ENCODE data around the gene PSMC1.

PSMC1 gene

GRCh38 chr14:90288651-90289355 lies 32.5 kb downstream of the PSMC1 start:
- no peaks in the 10 kb centered on the region for H3K4me1 Mint-ChIP-seq
- no peak for DNase-seq
- H3K27ac Mint-ChIP-seq = no peak overlapping the region

GRCh38 chr14:90290337-90291011 lies 34.1 kb downstream of the PSMC1 start:
- DNase-seq = no peak
- Mint-ChIP-seq H3K27ac (no peak overlapping the region), H3K36me3 (ENCODE audit: low read depth) (peaks cover 37% of the 10 kb centered on the region), H3K27me3 (no peaks in the 10 kb centered on the region), H3K9me3 (no peaks in the 10 kb centered on the region), H3K4me3 (no peak overlapping the region), H3K4me1 (no peaks in the 10 kb centered on the region)
- no peak for ATAC-seq

More at GRCh38 chr14:90288651-90289355, 32.5 kb downstream of the PSMC1 start:
- Mint-ChIP-seq H3K9me3 (no peaks in the 10 kb centered on the region), H3K27me3 (no peaks in the 10 kb centered on the region), H3K36me3 (ENCODE audit: low read depth) (peaks cover 30% of the 10 kb centered on the region), H3K4me3 (no peak overlapping the region)
- no peak for ATAC-seq

GRCh38 chr14:90291699-90292098 lies 35.3 kb downstream of the PSMC1 start:
- H3K27me3 Mint-ChIP-seq = no peaks in the 10 kb centered on the region
- no peak for DNase-seq
- peak overlapping the region; percentile 55 for H3K27ac Mint-ChIP-seq
- no peaks in the 10 kb centered on the region for H3K9me3 Mint-ChIP-seq
- H3K4me1 Mint-ChIP-seq = no peaks in the 10 kb centered on the region
- H3K36me3 Mint-ChIP-seq (ENCODE audit: low read depth) = peaks cover 37% of the 10 kb centered on the region
- H3K4me3 Mint-ChIP-seq = no peak overlapping the region
- no peak for ATAC-seq

GRCh38 chr14:90293766-90294730 lies 37.7 kb downstream of the PSMC1 start:
- Mint-ChIP-seq H3K36me3 (ENCODE audit: low read depth) (peaks cover 35% of the 10 kb centered on the region), H3K9me3 (no peaks in the 10 kb centered on the region), H3K4me3 (no peak overlapping the region), H3K4me1 (no peaks in the 10 kb centered on the region), H3K27me3 (no peaks in the 10 kb centered on the region), H3K27ac (no peak overlapping the region)
- no peak for ATAC-seq
- DNase-seq = no peak

GRCh38 chr14:90294872-90295271 lies 38.5 kb downstream of the PSMC1 start:
- Mint-ChIP-seq H3K9me3 (no peaks in the 10 kb centered on the region), H3K4me3 (no peak overlapping the region), H3K27me3 (no peaks in the 10 kb centered on the region), H3K4me1 (no peaks in the 10 kb centered on the region), H3K27ac (no peak overlapping the region), H3K36me3 (ENCODE audit: low read depth) (peaks cover 37% of the 10 kb centered on the region)
- ATAC-seq = no peak
- no peak for DNase-seq

- H3K9me3 Mint-ChIP-seq = no peaks in the 10 kb centered on the region
- peaks cover 41% of the 10 kb centered on the region for H3K36me3 Mint-ChIP-seq (ENCODE audit: low read depth)
- H3K27ac Mint-ChIP-seq = no peak overlapping the region
- no peak for DNase-seq
- H3K4me1 Mint-ChIP-seq = peaks cover 4% of the 10 kb centered on the region
- no peak overlapping the region for H3K4me3 Mint-ChIP-seq
- H3K27me3 Mint-ChIP-seq = no peaks in the 10 kb centered on the region
- no peak for ATAC-seq
Measured at GRCh38 chr14:90295870-90296516, 39.6 kb downstream of the PSMC1 start.

GRCh38 chr14:90296641-90297040 lies 40.3 kb downstream of the PSMC1 start:
- Mint-ChIP-seq H3K27ac (no peak overlapping the region), H3K27me3 (no peaks in the 10 kb centered on the region), H3K36me3 (ENCODE audit: low read depth) (peaks cover 39% of the 10 kb centered on the region), H3K4me1 (peaks cover 4% of the 10 kb centered on the region), H3K4me3 (no peak overlapping the region), H3K9me3 (no peaks in the 10 kb centered on the region)
- ATAC-seq = no peak
- DNase-seq = no peak

- peaks cover 4% of the 10 kb centered on the region for H3K4me1 Mint-ChIP-seq
- no peaks in the 10 kb centered on the region for H3K27me3 Mint-ChIP-seq
- ATAC-seq = no peak
- no peak overlapping the region for H3K27ac Mint-ChIP-seq
- no peak for DNase-seq
- no peaks in the 10 kb centered on the region for H3K9me3 Mint-ChIP-seq
- no peak overlapping the region for H3K4me3 Mint-ChIP-seq
- H3K36me3 Mint-ChIP-seq (ENCODE audit: low read depth) = peaks cover 40% of the 10 kb centered on the region
Measured at GRCh38 chr14:90297876-90298629, 41.7 kb downstream of the PSMC1 start.

- no peak overlapping the region for H3K27ac Mint-ChIP-seq
Measured at GRCh38 chr14:90299408-90299807, 43.1 kb downstream of the PSMC1 start.

GRCh38 chr14:90300611-90301047 lies 44.3 kb downstream of the PSMC1 start:
- ATAC-seq (no peak), DNase-seq (no peak)
- no peak overlapping the region for H3K4me3 Mint-ChIP-seq
- H3K4me1 Mint-ChIP-seq = peaks cover 4% of the 10 kb centered on the region
- H3K27me3 Mint-ChIP-seq = no peaks in the 10 kb centered on the region
- peak overlapping the region; percentile 37 for H3K27ac Mint-ChIP-seq
- H3K36me3 Mint-ChIP-seq (ENCODE audit: low read depth) = peaks cover 31% of the 10 kb centered on the region
- H3K9me3 Mint-ChIP-seq = no peaks in the 10 kb centered on the region

More at GRCh38 chr14:90299408-90299807, 43.1 kb downstream of the PSMC1 start:
- no peaks in the 10 kb centered on the region for H3K9me3 Mint-ChIP-seq
- peaks cover 34% of the 10 kb centered on the region for H3K36me3 Mint-ChIP-seq (ENCODE audit: low read depth)
- H3K4me3 Mint-ChIP-seq = no peak overlapping the region
- H3K4me1 Mint-ChIP-seq = peaks cover 4% of the 10 kb centered on the region
- DNase-seq (no peak), ATAC-seq (no peak)
- no peaks in the 10 kb centered on the region for H3K27me3 Mint-ChIP-seq

- no peak for DNase-seq
- no peaks in the 10 kb centered on the region for H3K9me3 Mint-ChIP-seq
- H3K27me3 Mint-ChIP-seq = no peaks in the 10 kb centered on the region
- H3K36me3 Mint-ChIP-seq (ENCODE audit: low read depth) = peaks cover 31% of the 10 kb centered on the region
- ATAC-seq = no peak
- no peak overlapping the region for H3K4me3 Mint-ChIP-seq
- peak overlapping the region; percentile 37 for H3K27ac Mint-ChIP-seq
- peaks cover 4% of the 10 kb centered on the region for H3K4me1 Mint-ChIP-seq
Measured at GRCh38 chr14:90301122-90301521, 44.8 kb downstream of the PSMC1 start.

GRCh38 chr14:90301668-90302090 lies 45.3 kb downstream of the PSMC1 start:
- H3K36me3 Mint-ChIP-seq (ENCODE audit: low read depth) = peaks cover 29% of the 10 kb centered on the region
- DNase-seq (no peak), ATAC-seq (no peak)
- H3K9me3 Mint-ChIP-seq = no peaks in the 10 kb centered on the region
- peaks cover 4% of the 10 kb centered on the region for H3K4me1 Mint-ChIP-seq
- H3K27ac Mint-ChIP-seq = no peak overlapping the region
- no peak overlapping the region for H3K4me3 Mint-ChIP-seq
- no peaks in the 10 kb centered on the region for H3K27me3 Mint-ChIP-seq

GRCh38 chr14:90302529-90303303 lies 46.4 kb downstream of the PSMC1 start:
- Mint-ChIP-seq H3K9me3 (no peaks in the 10 kb centered on the region), H3K4me1 (peaks cover 4% of the 10 kb centered on the region), H3K36me3 (ENCODE audit: low read depth) (peaks cover 29% of the 10 kb centered on the region), H3K27me3 (no peaks in the 10 kb centered on the region), H3K4me3 (no peak overlapping the region), H3K27ac (no peak overlapping the region)
- DNase-seq = no peak
- ATAC-seq = no peak

All from activated naive CD8-positive, alpha-beta T cell treated with anti-CD3 and anti-CD28 coated beads, Interleukin-2, amount 50 U/mL, for 24 hours (primary cell).